ENCODE results near the gene NUDT16L1.
A peak's percentile ranks its signal among the peaks of the same experiment; 100 is the strongest.

Gene NUDT16L1

DNA sequence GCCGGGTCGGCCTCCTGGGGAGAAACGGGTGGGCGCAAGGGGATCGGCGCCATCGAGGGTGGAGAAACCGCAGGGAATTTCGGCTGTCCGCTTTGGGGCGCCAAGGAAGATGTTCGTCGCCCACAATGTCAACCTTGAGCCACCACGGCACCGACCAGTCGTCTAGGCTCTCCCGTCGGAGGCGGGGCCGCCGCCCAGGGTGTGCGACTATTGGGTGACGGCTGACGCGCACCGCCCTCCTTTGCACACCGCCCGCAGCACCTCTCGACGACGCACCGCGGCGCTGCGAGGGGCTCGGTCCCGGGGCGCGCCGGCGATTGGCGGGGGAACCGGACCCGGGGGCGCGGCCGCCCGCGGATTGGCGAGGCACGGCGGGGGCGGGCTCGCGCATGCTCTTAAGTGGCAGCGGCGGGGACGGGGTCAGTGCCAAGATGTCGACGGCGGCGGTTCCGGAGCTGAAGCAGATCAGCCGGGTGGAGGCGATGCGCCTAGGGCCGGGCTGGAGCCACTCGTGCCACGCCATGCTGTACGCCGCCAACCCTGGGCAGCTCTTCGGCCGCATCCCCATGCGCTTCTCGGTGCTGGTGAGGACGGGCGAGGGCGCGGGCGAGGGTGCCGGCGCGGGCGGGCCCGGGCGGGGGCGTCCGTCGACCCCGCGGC is at the start of gene NUDT16L1:
Gene NUDT16L1, plus strand, starts transcription at position 267 of the 660 bp plus-strand sequence. Its CDS starts 165 bp downstream, at position 432.
- peak; percentile 92 for DNase-seq (ENCODE audit: low read depth)

DNA sequence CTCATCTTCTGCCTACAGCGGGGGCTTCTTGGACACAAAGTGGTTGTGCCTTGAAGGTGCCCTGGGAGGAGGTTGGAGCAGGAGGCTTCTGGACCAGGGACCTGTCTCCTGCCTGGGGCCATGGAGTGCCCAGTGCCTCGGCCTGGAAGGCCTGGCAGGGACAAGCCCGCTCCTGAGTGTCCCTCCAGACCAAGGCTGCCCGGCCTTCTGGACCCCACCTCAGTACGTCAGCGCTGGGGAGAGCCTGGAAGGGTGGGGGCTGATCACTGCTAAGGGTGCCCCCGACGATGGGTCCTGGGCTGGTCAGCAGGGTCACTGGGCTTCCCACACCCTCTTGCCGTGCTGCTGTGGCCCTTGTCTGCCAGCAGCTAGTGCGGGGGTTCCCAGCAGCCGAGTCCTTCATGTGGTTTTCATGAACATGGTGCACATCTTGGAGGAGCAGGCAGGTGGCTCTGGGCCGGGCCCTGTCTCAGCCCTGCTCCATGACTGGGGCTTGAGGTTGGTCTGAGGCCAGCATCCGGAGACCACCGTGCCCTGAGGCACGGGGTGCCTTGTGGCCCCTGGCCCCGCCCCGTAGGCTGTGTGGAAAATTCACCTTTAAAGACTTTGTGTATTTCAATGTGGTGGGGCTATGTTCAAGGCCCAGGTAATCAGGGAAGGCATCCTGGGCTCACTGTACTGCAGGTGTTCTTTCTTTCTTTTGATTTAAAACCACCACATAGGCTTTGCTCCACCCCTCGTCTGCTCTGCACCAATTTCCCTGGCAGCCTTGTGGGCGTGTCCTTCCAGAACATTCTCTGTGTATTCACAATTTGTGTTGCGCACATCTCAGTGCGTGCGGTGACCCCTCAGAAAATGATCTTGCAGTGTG is 46.4 kb upstream of the NUDT16L1 start:
- no peak for DNase-seq (ENCODE audit: low read depth)

DNA sequence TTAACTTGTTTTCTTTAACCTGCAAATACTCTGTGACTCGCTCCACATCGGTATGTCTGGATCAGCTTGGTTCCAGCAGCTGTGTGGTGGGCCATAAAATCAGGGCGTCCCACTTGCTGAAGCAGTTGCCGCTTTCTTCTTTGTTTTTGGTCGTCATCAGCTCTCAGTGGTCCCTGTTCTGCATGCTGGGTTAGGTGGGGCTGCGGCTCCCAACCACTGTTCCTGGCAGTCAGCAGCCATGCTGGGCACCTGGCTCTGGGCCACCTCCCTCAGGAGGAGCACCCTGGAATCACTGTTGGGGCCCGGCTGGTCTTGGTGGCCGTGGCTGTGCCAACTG is 45.8 kb upstream of the NUDT16L1 start:
- no peak for DNase-seq (ENCODE audit: low read depth)

DNA sequence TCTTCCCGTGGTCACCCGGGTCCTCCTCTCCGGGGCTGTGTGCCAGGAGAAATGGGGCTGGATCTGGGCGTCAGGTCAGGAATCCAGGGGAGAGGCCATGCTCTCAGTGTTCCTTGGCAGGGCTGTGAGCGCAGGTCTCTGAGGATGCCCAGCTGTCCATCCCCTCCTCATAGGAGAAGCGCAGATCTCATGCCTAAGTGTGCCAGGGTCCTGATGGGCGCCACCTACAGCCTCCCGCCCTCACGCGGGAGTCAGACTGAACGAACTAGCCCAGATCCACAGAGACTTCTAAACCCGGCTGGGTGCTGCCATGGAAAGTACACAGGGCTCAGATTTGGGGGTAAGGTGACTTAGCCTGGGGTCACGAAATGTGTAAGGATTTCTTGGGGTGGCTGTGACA is 44.4 kb upstream of the NUDT16L1 start:
- no peak for DNase-seq (ENCODE audit: low read depth)

DNA sequence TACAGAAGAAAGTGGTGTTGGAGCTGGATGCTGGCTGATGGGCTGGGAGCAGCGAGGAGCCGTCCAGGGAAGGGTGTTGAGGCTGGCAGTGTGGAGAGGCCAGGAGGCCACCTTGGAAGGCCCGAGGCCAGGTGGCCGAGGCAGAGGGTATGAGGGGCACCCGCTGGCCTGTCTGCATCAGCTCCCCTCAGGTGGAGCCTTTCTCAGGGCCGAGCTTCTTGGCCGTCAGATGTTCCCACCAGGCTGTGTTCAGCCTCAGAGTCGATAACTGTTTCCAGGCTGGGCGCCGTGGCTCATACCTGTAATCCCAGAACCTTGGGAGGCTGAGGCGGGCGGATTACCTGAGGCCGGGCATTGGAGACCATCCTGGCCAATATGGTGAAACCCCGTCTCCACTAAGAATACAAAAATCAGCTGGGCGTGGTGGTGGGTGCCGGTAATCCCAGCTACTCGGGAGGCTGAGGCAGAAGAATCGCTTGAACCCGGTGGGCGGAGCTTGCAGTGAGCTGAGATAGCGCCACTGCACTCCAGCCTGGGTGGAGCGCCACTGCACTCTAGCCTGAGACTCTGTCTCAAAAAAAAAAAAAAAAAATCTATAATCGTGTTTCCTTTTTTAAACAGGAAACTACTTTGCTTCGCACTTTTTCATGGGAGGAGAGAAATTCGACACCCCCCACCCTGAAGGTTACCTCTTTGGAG is 43.5 kb upstream of the NUDT16L1 start:
- no peak for DNase-seq (ENCODE audit: low read depth)

DNA sequence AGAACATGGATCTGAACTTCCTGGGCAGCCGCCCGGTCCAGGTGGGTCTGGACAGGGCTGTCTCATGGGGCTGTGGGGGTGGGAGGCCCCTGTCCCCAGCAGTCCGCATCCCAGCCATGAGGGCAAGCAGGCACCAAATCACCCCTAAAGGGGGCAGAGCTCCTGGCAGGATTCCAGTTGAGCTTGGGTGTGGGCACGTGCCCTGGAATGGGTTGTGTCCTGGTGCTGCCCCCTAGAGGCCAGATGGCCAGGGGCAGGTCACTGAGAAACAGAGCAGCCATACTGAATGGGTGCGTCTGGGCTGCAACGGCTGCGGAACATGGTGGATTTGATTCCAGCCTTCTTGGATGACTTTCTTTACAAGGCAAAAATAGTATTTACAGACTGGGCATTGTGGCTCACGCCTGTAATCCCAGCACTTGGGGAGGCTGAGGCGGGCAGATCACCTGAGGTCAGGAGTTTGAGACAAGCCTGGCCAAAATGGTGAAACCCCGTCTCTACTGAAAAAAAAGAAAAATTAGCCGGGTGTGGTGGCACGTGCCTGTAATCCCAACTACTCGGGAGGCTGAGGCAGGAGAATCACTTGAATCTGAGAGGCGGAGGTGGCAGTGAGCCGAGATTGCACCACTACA is 42.8 kb upstream of the NUDT16L1 start:
- DNase-seq (ENCODE audit: low read depth), result peak; percentile 61

DNA sequence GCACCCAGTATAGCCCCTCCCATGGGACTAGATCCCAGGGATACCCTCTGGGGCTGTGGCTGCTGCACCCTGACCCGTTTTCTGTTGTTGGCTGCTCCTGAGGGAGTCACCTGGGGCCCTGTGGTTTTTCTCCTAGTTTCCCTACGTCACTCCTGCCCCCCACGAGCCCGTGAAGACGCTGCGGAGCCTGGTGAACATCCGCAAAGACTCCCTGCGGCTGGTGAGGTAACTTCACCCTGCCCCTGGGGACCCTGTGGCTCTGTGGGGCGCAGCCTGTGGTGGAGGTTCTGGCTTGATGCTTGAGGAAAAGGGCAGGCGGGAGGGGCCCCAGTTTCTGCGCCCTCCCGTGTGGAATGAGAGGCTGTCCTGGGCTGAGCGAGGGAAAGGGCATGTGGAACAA is 41.5 kb upstream of the NUDT16L1 start:
- DNase-seq (ENCODE audit: low read depth), result no peak

DNA sequence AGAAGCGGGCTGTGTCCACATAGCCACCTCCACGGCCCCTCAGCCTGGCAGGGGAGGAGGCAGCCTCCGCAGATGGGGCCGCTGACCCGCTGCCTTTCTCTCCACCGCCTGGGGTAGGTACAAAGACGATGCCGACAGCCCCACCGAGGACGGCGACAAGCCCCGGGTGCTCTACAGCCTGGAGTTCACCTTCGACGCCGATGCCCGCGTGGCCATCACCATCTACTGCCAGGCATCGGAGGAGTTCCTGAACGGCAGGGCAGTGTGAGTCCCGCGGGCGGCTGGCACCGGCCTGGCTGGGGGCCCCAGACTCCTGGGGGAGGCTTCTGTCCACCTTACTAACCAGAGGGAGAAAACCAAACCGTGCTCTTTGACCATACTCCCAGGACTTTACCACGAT is 40.8 kb upstream of the NUDT16L1 start:
- DNase-seq (ENCODE audit: low read depth), result no peak

DNA sequence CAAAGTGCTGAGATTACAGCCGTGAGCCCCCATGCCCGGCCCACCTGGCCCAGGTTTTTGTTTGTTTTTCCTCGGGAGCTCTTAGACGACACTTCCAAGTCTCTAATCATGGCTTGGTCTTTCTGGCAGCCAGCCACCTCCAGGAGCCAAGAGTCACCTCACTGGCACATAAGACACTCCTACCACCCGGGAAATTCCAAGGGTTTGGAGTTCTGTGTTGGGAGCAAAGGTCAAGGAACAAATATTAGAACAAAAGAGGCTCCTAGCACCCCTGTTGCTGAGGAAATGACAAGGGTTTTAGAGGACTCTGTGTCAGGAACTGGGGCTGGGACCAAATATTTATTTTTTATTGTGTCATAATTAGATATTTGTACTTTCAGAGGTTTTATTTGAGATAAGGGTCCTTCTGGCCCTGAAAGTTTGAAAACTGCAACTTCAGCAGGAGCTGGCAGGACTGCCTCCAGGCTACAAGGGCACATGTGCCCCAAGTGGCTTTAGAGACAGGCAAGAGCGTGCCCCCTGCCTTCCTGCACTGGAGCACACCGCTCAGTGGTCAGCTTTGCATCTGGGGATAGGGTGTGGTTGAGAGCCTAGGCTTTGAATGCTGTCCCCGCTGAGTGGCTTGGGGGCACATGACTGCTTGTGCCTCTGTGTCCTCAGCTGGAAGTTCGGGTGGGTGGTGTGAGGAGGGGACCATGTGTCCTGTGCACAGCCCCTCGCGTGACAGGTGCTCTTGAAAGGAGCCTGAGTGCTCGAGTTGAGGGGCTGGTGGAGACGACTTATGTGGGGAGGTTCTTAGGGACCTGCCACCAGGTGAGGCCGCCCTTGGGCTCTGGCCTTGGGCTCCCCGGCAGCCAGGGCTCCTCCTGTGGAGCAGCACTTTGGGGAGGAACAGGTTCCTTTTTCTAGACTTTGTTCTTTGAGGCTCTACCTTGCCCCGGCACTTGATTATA is 39.1 kb upstream of the NUDT16L1 start:
- DNase-seq (ENCODE audit: low read depth), result no peak

DNA sequence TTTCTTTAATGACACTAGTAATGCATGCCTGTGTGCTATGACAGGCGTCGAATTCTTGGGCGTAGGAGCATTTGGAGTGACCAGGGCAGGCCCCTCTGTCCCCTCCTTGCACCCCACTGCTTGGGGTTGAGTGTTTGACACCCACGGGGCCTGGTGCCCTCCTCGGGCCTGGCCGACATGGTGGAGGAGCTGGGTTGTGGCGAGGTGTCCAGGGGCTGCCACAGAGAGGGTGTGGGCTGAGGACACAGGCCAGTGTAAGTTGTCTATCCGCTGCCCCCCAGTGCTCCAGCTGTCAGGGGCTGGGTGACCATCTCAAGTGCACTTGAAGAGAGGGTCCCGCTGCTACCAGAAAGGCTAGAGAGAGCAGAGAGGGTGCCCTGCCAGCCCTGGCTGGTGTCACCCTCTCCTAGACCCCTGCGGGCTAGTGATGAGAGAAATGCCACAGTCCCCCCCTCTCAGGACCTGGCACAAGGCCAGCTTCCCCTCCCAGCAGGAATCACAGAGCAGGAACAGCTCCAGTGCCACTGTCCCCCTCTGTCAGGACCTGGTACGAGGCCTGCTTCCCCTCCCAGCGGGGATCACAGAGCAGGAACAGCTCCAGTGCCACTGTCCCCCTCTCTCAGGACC is 38.3 kb upstream of the NUDT16L1 start:
- no peak for DNase-seq (ENCODE audit: low read depth)

DNA sequence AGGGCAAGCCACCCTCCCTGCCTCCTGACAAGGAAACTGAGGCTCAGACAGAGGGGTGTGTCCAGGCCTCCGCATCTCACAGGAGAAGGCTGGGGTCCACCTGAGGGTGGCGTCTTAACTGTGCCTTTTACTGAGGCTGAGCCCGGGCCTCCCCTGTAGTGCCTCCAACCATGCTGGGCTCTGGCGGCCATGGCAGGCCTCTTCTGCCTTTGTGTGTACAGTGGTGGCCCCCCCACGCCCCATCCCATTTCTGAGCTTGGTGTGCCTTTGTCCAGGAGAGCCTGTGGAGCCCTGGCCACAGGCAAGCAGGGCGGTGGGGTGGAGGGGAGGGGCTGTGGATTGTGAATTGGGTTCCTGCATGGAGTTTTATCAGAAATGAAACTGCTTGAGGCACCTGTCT is 37.6 kb upstream of the NUDT16L1 start:
- DNase-seq (ENCODE audit: low read depth), result no peak

DNA sequence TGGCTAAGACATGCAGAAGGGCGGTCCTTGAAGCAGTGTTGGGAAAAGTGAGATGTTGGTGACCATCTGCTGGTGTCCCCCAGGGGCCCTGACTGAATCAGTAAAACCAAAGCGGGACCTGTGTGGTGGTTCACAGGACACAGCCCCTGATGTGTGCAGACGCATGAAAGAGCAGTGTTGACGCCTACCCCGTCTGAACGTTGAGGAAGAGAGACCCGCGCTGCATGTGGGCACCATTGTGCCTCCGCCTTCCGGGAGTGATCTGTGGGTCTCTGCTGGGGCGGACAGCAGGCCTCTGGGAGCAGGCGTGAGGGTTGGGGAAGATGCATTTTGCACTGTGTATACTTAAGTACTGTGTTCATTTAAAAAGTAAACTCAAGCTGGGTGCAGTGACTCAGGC is 37.1 kb upstream of the NUDT16L1 start:
- DNase-seq (ENCODE audit: low read depth), result no peak

DNA sequence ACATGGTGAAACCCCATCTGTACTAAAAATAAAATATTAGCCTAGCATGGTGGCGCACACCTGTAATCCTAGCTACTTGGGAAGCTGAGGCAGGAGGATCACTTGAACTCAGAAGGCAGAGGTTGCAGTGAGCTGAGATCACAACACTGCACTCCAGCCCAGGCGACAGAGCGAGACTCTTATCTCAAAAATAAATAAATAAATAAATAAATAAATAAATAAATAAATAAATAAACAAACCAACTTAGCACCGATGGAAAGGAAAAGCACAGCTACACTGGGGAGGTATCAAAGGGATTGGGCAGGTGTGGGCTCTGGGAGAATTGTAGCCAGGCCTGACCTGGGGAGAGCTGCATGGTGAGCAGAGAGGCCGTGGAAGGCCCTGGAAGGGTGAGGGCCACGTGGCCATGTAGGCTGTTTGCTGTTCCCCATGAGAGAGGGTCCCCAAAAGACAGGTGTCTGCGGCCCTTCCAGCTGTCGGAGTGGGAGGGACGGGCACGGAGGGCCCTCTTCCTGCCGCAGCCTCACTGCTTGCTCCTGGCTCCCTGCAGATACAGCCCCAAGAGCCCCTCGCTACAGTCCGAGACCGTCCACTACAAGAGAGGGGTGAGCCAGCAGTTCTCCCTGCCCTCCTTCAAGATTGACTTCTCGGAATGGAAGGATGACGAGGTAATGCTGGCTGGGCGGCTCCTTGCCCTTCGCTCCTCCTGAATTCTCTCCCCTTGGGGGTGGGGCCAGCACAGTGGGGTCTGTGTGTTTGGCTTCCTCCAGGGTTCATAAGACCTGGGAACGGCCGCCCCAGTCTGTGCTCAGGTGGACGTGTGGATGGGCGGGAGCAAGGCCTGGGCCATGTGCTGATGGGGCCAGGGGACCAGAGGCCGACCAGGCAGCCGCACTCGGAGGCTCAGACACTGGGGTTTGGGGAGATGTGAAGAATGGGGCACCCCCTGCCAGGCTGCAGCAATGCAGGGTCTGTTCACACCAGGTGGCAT is 36.4 kb upstream of the NUDT16L1 start:
- DNase-seq (ENCODE audit: low read depth), result no peak

DNA sequence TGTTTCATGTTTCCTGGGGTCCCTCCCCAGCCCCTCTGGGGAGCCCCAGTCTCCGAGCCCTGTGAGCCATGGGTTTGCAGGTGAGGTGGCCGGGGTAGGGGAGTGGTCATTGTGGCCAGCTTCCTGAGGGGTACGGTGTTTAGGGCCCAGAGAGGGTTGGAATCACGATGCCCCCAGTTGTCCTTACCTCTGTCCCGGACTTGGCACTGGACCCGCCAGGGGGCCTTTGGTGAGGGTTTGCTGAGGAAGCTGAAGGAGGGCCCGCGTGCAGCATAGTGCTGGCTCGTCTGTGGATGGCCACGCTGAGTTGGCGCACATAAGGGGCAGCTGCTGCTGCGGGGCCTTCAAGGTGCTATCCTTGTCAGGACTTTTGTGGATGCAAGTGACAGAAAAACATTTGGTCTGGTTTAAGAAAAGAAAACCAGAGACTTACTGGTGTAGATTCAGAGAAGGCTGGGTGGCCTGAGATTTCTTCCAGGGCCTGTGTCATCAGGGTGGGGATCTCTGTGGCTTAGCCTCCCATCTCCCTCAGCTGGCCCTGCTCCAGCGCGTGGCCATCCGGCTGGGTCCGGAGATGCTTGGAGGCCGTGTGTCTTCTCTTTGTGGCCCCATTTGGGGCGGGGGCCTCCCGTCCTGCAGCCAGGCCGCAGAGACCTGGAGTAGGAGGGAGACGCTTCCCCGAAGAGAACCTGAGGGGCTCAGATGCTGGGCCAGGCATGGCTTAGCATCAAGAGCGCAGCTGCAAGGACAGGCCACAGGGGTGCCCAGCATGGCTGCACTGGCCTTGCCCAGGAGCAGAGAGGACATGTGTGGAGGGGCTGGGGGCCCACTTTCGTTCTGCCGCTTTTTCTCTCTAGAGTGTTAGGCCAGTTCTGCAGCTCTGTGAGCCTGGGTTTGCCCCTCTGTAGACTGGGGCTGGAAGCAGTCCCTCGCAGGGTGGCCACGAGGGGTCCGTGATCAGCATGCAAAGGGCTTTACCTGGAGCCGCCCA is 33.7 kb upstream of the NUDT16L1 start:
- DNase-seq (ENCODE audit: low read depth), result no peak

DNA sequence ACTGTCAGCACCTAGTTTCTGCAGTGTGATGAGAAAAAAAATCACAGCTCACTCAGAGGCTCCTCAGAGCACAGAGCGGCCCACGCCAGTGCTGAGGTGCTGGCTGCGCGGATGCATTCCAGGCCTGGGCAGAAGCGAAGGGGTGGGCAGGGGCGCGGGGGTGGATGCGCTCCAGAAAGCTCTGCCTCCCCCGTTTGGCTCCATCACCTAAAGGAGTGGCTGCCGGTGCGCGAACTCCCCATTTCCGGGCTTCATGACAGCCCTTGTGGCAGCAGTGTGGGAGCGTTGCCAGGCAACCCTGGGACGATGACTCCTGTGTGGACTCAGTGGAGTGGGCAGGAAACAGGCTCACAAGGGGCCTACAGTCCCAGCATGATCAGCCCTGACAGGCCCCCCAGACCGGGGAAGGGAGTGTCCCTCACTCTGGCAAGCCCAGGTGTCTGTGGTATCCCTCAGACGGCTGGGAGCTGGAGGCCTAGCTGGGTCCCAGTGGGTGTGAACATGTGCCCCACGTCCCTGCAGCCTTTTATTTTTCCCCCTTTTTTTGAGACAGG is 32.8 kb upstream of the NUDT16L1 start:
- no peak for DNase-seq (ENCODE audit: low read depth)

DNA sequence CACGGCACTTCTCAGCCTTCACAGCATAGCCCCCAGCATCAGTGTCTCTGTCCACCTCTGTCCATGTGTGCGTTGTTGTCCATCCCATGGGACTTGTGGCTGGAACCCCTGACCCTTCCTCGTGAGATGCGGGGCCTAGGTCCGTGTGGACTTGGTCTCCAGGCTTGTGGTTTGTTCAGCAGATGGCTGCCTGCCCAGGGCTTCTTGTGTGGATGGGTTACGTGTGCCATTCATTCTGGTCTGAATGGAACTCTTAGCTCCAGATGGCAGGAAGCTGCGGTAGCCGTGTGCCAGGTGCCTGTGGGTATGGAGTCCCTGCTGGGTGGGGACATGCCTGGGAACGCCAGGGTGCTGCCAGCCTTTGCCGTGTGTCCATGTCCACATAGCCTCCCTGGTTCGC is 31.7 kb upstream of the NUDT16L1 start:
- DNase-seq (ENCODE audit: low read depth), result no peak

DNA sequence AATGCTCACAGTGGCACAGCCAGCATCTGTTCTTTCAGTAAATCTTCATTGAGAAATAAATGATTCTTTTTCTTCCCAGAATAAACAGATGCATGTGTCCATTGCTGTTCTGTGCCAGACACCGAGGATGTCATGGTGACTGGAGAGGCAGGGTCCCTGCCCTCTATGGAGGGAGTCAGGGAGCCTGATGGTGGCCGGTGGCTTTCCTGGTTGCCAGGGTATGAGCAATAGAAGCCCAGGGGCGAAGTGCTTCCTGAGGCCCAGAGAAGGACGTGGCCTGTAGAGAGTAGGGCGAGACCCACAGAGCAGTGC is 29.9 kb upstream of the NUDT16L1 start:
- no peak for DNase-seq (ENCODE audit: low read depth)

DNA sequence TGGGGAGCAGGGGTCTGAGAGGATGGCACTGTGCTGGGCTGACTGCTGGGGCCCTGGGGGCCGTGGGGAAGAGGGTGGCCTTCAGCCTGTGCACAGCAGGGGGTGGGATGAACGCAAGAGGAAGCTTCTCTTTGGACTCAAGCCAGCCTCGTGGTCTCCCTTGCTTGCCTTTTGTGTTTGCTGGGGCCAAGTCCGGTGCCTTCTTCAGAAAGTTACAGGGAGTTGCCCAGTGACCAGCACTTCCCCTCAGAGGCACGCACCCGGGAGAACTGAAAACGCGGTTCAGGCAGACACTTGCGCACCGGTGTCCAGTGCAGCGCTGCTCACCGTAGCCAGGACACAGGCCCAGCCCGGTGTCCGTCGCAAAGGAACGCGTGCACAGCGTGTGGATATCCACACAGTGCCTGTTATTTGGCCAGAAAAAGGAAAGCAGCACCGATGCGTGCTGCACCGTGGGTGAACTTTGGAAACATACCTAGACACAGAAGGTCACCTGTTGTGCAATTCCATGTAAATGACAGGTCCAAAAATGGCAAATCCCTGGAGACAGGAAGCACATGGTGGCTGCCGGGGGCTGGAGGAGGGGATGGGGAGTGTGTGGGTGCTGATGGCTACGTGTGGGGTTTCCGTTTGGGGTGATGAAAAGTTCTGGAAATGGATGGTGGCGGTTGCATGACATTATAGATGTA is 29.4 kb upstream of the NUDT16L1 start:
- no peak for DNase-seq (ENCODE audit: low read depth)

Data from stimulated activated CD8-positive, alpha-beta memory T cell treated with anti-CD3 and anti-CD28 coated beads, Interleukin-15, amount 100 ng/mL, for 1 hour (primary cell).